ENCODE results near the gene IVNS1ABP. TPM values are rescaled to one million over a fixed set of nuclear protein-coding genes. Genes with fewer than 3 reads are reported as not detected.

The IVNS1ABP gene
- total and polyA plus RNA-seq, 9 of the 15 experiments (the other 6 are each of a cell fraction or from before 2014, with no cell fraction given): 30.6 to 126 (median 77.7) TPM

DNA sequence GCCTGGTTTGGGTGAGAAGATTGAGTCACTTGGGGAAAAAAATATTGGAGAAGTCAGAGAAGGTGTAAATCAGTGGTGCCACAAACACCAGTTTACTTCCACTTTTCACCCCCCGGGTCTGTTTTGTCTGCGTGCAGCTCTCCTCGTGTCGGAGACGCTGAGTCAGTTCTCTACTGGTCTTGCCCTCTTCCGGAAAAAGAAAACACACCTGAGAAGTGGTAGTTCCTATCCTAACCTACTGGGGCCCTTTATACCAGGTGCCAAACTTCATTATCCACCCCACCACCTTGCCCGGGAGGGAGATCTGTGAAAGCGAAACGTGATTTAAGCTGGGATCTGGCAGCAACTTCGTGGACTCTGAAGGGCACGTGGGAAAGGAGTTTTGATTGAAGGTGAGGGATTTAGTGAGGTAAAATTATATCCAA is 855 bp upstream of the IVNS1ABP start (continued):
- TF ChIP-seq, protein P1, sequence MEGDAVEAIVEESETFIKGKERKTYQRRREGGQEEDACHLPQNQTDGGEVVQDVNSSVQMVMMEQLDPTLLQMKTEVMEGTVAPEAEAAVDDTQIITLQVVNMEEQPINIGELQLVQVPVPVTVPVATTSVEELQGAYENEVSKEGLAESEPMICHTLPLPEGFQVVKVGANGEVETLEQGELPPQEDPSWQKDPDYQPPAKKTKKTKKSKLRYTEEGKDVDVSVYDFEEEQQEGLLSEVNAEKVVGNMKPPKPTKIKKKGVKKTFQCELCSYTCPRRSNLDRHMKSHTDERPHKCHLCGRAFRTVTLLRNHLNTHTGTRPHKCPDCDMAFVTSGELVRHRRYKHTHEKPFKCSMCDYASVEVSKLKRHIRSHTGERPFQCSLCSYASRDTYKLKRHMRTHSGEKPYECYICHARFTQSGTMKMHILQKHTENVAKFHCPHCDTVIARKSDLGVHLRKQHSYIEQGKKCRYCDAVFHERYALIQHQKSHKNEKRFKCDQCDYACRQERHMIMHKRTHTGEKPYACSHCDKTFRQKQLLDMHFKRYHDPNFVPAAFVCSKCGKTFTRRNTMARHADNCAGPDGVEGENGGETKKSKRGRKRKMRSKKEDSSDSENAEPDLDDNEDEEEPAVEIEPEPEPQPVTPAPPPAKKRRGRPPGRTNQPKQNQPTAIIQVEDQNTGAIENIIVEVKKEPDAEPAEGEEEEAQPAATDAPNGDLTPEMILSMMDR (IDR thresholded peaks at IDR 0.05 in 2 of 3, conservative IDR thresholded peaks at IDR 0.05 in 1 of 3; ENCODE audit: insufficient read depth in 2 of 3, low read depth in 1 of 3, low read length in 3 of 3): no peak
- TF ChIP-seq, protein P2, sequence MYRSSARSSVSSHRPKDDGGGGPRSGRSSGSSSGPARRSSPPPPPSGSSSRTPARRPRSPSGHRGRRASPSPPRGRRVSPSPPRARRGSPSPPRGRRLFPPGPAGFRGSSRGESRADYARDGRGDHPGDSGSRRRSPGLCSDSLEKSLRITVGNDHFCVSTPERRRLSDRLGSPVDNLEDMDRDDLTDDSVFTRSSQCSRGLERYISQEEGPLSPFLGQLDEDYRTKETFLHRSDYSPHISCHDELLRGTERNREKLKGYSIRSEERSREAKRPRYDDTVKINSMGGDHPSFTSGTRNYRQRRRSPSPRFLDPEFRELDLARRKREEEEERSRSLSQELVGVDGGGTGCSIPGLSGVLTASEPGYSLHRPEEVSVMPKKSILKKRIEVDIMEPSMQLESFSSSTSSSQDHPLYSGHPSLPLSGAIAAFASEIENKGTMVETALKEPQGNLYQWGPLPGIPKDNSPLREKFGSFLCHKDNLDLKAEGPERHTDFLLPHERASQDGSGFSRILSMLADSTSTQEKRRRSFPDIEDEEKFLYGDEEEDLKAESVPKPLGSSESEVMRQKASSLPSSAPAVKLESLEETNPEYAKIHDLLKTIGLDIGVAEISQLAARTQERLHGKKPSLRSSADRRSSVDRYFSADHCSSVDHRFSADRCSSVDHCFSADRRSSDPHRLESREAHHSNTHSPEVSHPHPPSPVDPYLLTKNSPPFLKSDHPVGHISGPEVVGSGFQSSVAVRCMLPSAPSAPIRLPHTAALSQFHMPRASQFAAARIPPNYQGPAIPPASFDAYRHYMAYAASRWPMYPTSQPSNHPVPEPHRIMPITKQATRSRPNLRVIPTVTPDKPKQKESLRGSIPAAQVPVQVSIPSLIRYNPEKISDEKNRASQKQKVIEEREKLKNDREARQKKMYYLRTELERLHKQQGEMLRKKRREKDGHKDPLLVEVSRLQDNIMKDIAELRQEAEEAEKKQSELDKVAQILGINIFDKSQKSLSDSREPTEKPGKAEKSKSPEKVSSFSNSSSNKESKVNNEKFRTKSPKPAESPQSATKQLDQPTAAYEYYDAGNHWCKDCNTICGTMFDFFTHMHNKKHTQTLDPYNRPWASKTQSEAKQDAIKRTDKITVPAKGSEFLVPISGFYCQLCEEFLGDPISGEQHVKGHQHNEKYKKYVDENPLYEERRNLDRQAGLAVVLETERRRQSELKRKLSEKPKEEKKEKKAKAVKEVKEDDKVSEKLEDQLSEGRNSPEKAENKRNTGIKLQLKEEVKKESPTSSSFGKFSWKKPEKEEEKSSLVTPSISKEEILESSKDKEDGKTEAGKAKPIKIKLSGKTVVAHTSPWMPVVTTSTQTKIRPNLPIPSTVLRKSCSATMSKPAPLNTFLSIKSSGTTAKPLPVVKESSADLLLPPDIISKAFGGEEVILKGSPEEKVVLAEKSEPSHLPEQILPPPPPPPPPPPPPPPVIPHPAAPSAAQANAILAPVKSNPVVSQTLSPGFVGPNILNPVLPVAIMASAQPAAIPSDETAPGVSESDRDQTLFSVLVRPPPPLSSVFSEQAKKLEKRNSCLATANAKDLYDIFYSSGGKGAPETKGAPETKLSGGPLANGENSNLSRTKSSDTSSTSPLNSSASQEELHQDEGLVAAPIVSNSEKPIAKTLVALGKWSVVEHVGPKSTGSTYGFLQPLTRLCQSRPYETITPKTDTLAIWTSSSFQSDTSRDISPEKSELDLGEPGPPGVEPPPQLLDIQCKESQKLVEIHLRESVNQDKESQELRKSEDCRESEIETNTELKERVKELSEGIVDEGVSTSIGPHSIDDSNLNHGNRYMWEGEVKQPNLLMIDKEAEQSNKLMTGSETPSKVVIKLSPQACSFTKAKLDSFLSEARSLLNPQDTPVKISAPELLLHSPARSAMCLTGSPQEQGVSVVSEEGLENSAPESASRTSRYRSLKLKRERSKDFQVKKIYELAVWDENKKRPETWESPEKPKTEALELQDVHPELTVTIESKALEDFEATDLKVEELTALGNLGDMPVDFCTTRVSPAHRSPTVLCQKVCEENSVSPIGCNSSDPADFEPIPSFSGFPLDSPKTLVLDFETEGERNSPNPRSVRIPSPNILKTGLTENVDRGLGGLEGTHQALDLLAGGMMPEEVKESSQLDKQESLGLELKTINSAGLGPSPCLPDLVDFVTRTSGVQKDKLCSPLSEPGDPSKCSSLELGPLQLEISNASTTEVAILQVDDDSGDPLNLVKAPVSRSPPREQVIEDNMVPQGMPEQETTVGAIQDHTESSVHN (IDR thresholded peaks at IDR 0.05; ENCODE audit: borderline replicate concordance in 1 of 2, low read depth in 1 of 2): no peak; a peak in 1 of 4 replicates
- TF ChIP-seq L3MBTL2 (IDR thresholded peaks at IDR 0.05): peak; percentile 97
- no peak for TF ChIP-seq ZNF354B (CRISPR knock-in tag; IDR thresholded peaks at IDR 0.05)
- no peak for TF ChIP-seq ZNF133 (CRISPR knock-in tag; IDR thresholded peaks at IDR 0.05)
- no peak for TF ChIP-seq RBM22 (IDR thresholded peaks at IDR 0.05; ENCODE audit: low read depth, low read length, poor library complexity, severe bottlenecking)
- no peak for TF ChIP-seq MAFF (IDR thresholded peaks at IDR 0.05; ENCODE audit: low read length)
- TF ChIP-seq ZNF445 (CRISPR knock-in tag; IDR thresholded peaks at IDR 0.05; ENCODE audit: low read depth): no peak
- TF ChIP-seq NCOA4 (IDR thresholded peaks at IDR 0.05; ENCODE audit: partially characterized antibody): no peak
- TF ChIP-seq HSF4 (CRISPR knock-in tag; IDR thresholded peaks at IDR 0.05; ENCODE audit: borderline replicate concordance): no peak
- no peak for TF ChIP-seq BMI1 (IDR thresholded peaks at IDR 0.05; ENCODE audit: low read length)
- no peak for TF ChIP-seq MAFK (IDR thresholded peaks at IDR 0.05; ENCODE audit: low read length)
- TF ChIP-seq POLR2H (tag; IDR thresholded peaks at IDR 0.05; ENCODE audit: low read depth): no peak
- TF ChIP-seq POLR2B (IDR thresholded peaks at IDR 0.05; ENCODE audit: low read depth, partially characterized antibody): no peak
- no peak for TF ChIP-seq FOXM1 (IDR thresholded peaks at IDR 0.05; ENCODE audit: low read depth)
- TF ChIP-seq FOXM1 (CRISPR knock-in tag; IDR thresholded peaks at IDR 0.05; ENCODE audit: low read depth): no peak
- TF ChIP-seq FOXK1 (CRISPR knock-in tag; IDR thresholded peaks at IDR 0.05; ENCODE audit: borderline replicate concordance): 0 out of 2 replicates have a peak, but pooled peaks have one; percentile 51
- TF ChIP-seq CREM (IDR thresholded peaks at IDR 0.05; ENCODE audit: low read depth): no peak
- no peak for TF ChIP-seq SIN3A (IDR thresholded peaks at IDR 0.05; ENCODE audit: borderline replicate concordance in 2 of 2, control insufficient read depth in 1 of 2, low read depth in 2 of 2, low read length in 2 of 2)
- no peak for TF ChIP-seq SMAD2 (IDR thresholded peaks at IDR 0.05; ENCODE audit: low read depth, low read length)
- 0 out of 2 replicates have a peak, but pooled peaks have one; percentile 25 for TF ChIP-seq NR2F6 (CRISPR knock-in tag; IDR thresholded peaks at IDR 0.05)
